Spleen (tissue), 11 donors: ENCODE results near the gene EPB41L4B. TPM values are rescaled to one million over a fixed set of nuclear protein-coding genes. Genes with fewer than 3 reads are reported as not detected.

Experiments used
- DNase-seq: peaks from one replicate; pipeline ENCODE4 v3.0.0-alpha.2; 2020
- H3K27ac ChIP-seq, 8 donors: fragments of 200-600 bp; sonication (generic) in 7 of 8; 1 replicate in 4 of 8; 2 replicates in 4 of 8; pipeline versions ENCODE4 v1.5.0 to v1.8.0; 2016 to 2021; ENCODE audit warnings: inconsistent platforms in 4 of 8, mild to moderate bottlenecking in 4 of 8, moderate library complexity in 1 of 8
- H3K27me3 ChIP-seq, 7 donors: fragments of 200-600 bp; sonication (generic) in 6 of 7; replicated peaks in 1 of 7; 1 replicate in 4 of 7; 2 replicates in 3 of 7; pipeline versions ENCODE4 v1.5.0 to v1.8.0; 2016 to 2021; ENCODE audit warnings: inconsistent platforms in 3 of 7, mild to moderate bottlenecking in 1 of 7
- H3K36me3 ChIP-seq, 6 donors: fragments of 200-600 bp; sonication (generic) in 5 of 6; 1 replicate in 4 of 6; 2 replicates in 2 of 6; pipeline versions ENCODE4 v1.5.0 to v1.8.0; 2016 to 2021; ENCODE audit warnings: inconsistent platforms in 2 of 6
- H3K4me1 ChIP-seq, 6 donors: fragments of 200-600 bp; sonication (generic) in 5 of 6; 1 replicate in 3 of 6; 2 replicates in 3 of 6; pipeline versions ENCODE4 v1.5.0 to v1.8.0; 2016 to 2021; ENCODE audit warnings: inconsistent platforms in 3 of 6
- H3K4me3 ChIP-seq, 8 donors: fragments of 200-600 bp; sonication (generic) in 7 of 8; 1 replicate in 4 of 8; 2 replicates in 4 of 8; pipeline versions ENCODE4 v1.5.0 to v1.8.0; 2016 to 2021; ENCODE audit warnings: inconsistent platforms in 4 of 8, mild to moderate bottlenecking in 4 of 8, moderate library complexity in 2 of 8
- H3K9me3 ChIP-seq, 8 donors: fragments of 200-600 bp; sonication (generic) in 7 of 8; 1 replicate in 4 of 8; 2 replicates in 4 of 8; pipeline versions ENCODE4 v1.5.0 to v1.8.0; 2016 to 2021; ENCODE audit warnings: inconsistent platforms in 4 of 8
- POLR2A ChIP-seq, 3 donors: fragments of 450-650 bp; IDR thresholded peaks; one replicate each; pipeline ENCODE4 v1.5.1; 2017; ENCODE audit warnings: antibody characterized with exemption in 3 of 3, mild to moderate bottlenecking in 1 of 3
- POLR2AphosphoS5 ChIP-seq, 3 donors: sonication (generic); formaldehyde crosslinking; IDR thresholded peaks; one replicate each; pipeline ENCODE4 v1.5.1; 2017; ENCODE audit warnings: antibody characterized with exemption in 3 of 3
- WGBS, 5 donors: extraction: QIAGEN DNeasy Blood & Tissue Kit in 3 of 5; methylation state at CpG; one replicate each; pipeline versions ENCODE4 v1.1.5 to v1.1.7; 2013 to 2018; 5-methylcytosine and 5-hydroxymethylcytosine counted together
- intact Hi-C: fragments of 100-400 bp; cut with DNase I; formaldehyde crosslinking; loops from one replicate; pipeline ENCODE4 v1.15.0; 2023; ENCODE audit warnings: low total_unique reads
- polyA plus RNA-seq, 3 donors: library from polyadenylated mRNA; stranded (reverse); fragments of 200-250 nt; gene quantifications; one replicate each; pipeline ENCODE4 v1.2.1, GENCODE V29; 2013
- total RNA-seq, 7 donors: library from RNA; depleted of rRNA in 3 of 7; stranded (reverse); fragments of >200 nt in 3 of 7; fragmentation: NEBNext Ultra II Directional in 4 of 7; extraction: Animal tissue kit (Norgen Biotek cat#: 25700) in 4 of 7; gene quantifications; one replicate each; pipeline versions ENCODE4 v1.1.0 to v1.2.1, GENCODE V29; 2016 to 2021
- TF ChIP-seq, protein P1 (sequence below), 11 experiments: fragments of 200-600 bp in 7 of 11; fragments of 450-650 bp in 4 of 11; sonication (generic) in 4 of 11; IDR thresholded peaks in 8 of 11; conservative IDR thresholded peaks in 3 of 11; 1 replicate in 7 of 11; 2 replicates in 4 of 11; pipeline versions ENCODE4 v1.4.0 to v1.8.0; 2016 to 2021; ENCODE audit warnings: antibody characterized with exemption in 11 of 11, inconsistent platforms in 4 of 11, mild to moderate bottlenecking in 1 of 11
- donor health status: healthy with polysubstance abuse.
- donor health status: DM: no; HTN: no; CAD: no; lungs with moderate emphysema.
- donor health status: DM: no; HTN: no; CAD: no.
- donor health status: Bipolar disorder and iron deficiency.
- donor health status: healthy.
- donor health status: DM: no; HTN: no; CAD: no.
- donor health status: DM: yes; HTN: yes; CAD: no.

Gene EPB41L4B
- total and polyA plus RNA-seq, 10 donors: 0.02 to 0.43 (median 0.18) TPM; not detected in 3

- Histone ChIP-seq H3K9me3 (no peaks in the 10 kb centered on the region), H3K27ac (no peak overlapping the region), H3K36me3 (no peaks in the 10 kb centered on the region), H3K27me3 (peaks cover 0 to 71% (median 6%) of the 10 kb centered on the region in 7 donors), H3K4me1 (no peaks in the 10 kb centered on the region), H3K4me3 (no peak overlapping the region)
- 61 to 76% (median 63%) methylated on average over 7 of the region's 7 CpGs for WGBS, 5 donors
- DNase-seq: no peak
- TF ChIP-seq POLR2A (IDR thresholded peaks at IDR 0.05) (no peak), POLR2AphosphoS5 (IDR thresholded peaks at IDR 0.05) (no peak)
- TF ChIP-seq, protein P1, sequence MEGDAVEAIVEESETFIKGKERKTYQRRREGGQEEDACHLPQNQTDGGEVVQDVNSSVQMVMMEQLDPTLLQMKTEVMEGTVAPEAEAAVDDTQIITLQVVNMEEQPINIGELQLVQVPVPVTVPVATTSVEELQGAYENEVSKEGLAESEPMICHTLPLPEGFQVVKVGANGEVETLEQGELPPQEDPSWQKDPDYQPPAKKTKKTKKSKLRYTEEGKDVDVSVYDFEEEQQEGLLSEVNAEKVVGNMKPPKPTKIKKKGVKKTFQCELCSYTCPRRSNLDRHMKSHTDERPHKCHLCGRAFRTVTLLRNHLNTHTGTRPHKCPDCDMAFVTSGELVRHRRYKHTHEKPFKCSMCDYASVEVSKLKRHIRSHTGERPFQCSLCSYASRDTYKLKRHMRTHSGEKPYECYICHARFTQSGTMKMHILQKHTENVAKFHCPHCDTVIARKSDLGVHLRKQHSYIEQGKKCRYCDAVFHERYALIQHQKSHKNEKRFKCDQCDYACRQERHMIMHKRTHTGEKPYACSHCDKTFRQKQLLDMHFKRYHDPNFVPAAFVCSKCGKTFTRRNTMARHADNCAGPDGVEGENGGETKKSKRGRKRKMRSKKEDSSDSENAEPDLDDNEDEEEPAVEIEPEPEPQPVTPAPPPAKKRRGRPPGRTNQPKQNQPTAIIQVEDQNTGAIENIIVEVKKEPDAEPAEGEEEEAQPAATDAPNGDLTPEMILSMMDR (IDR thresholded peaks at IDR 0.05 in 8 of 11, conservative IDR thresholded peaks at IDR 0.05 in 3 of 11): no peak
- intact Hi-C loops: no loop called here
These were observed 9.1 kb downstream of the EPB41L4B start for GRCh38 chr9:109311731-109312130.

GRCh38 chr9:109311286-109311685, 9.6 kb downstream of the EPB41L4B start:
- Histone ChIP-seq H3K9me3 (no peaks in the 10 kb centered on the region), H3K27ac (no peak overlapping the region), H3K4me3 (no peak overlapping the region), H3K36me3 (no peaks in the 10 kb centered on the region), H3K27me3 (peaks cover 0 to 66% (median 6%) of the 10 kb centered on the region in 7 donors), H3K4me1 (no peaks in the 10 kb centered on the region)
- intact Hi-C loops: no loop called here
- DNase-seq: no peak
- TF ChIP-seq POLR2AphosphoS5 (IDR thresholded peaks at IDR 0.05) (no peak), POLR2A (IDR thresholded peaks at IDR 0.05) (no peak)
- TF ChIP-seq, protein P1 (IDR thresholded peaks at IDR 0.05 in 8 of 11, conservative IDR thresholded peaks at IDR 0.05 in 3 of 11): no peak
- 80 to 91% (median 85%) methylated on average over 5 of the region's 5 CpGs for WGBS, 5 donors

DNA sequence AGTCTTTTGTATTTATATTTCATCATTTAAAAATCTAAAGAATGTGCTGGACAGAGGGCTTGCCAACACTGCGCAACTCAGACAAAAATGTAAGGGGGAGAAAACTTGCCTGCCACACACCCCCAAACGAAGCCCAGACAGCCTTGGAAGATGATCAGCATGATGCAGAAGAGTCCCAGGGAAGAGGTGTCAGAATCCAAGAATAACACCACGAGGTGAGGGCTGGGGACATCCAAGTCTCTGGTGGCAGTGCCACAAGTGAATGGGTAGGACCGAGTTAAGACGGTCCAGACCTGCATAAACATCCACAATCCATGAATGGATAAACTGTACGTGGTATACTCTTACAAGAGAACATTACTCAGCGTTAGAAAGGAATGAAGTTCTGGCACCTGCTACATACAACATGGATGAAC, 10.4 kb downstream of the EPB41L4B start:
- Histone ChIP-seq H3K9me3 (no peaks in the 10 kb centered on the region), H3K27ac (no peak overlapping the region), H3K27me3 (peaks cover 0 to 58% (median 2%) of the 10 kb centered on the region in 7 donors), H3K36me3 (no peaks in the 10 kb centered on the region), H3K4me3 (no peak overlapping the region), H3K4me1 (no peaks in the 10 kb centered on the region)
- no peak for DNase-seq
- TF ChIP-seq POLR2AphosphoS5 (IDR thresholded peaks at IDR 0.05) (no peak), POLR2A (IDR thresholded peaks at IDR 0.05) (no peak)
- TF ChIP-seq, protein P1 (IDR thresholded peaks at IDR 0.05 in 8 of 11, conservative IDR thresholded peaks at IDR 0.05 in 3 of 11): no peak
- 68 to 79% (median 70%) methylated on average over 7 of the region's 7 CpGs for WGBS, 5 donors
- intact Hi-C loops: no loop called here

- WGBS, 5 donors: 90 to 93% (median 92%) methylated on average over 6 of the region's 6 CpGs
These were observed 11.6 kb downstream of the EPB41L4B start for GRCh38 chr9:109309282-109309681.

More at GRCh38 chr9:109309282-109309681, 11.6 kb downstream of the EPB41L4B start:
- Histone ChIP-seq H3K4me3 (no peak overlapping the region), H3K27me3 (peaks cover 0 to 51% (median 0%) of the 10 kb centered on the region in 7 donors), H3K36me3 (no peaks in the 10 kb centered on the region), H3K4me1 (no peaks in the 10 kb centered on the region), H3K27ac (no peak overlapping the region), H3K9me3 (no peaks in the 10 kb centered on the region)
- intact Hi-C loops: no loop called here
- DNase-seq: no peak
- TF ChIP-seq POLR2A (IDR thresholded peaks at IDR 0.05): no peak
- TF ChIP-seq, protein P1 (IDR thresholded peaks at IDR 0.05 in 8 of 11, conservative IDR thresholded peaks at IDR 0.05 in 3 of 11): no peak
- no peak for TF ChIP-seq POLR2AphosphoS5 (IDR thresholded peaks at IDR 0.05)
